HG02678 (cell line): ENCODE measurements around the gene MRPS27.

Experiments
- ATAC-seq: cut with Tn5 transposase; IDR thresholded peaks from one replicate; pipeline ENCODE4 v1.9.1; 2021; ENCODE audit warnings: mild to moderate bottlenecking, moderate library complexity; ENCODE audit not compliant: unreplicated experiment

Gene MRPS27

DNA sequence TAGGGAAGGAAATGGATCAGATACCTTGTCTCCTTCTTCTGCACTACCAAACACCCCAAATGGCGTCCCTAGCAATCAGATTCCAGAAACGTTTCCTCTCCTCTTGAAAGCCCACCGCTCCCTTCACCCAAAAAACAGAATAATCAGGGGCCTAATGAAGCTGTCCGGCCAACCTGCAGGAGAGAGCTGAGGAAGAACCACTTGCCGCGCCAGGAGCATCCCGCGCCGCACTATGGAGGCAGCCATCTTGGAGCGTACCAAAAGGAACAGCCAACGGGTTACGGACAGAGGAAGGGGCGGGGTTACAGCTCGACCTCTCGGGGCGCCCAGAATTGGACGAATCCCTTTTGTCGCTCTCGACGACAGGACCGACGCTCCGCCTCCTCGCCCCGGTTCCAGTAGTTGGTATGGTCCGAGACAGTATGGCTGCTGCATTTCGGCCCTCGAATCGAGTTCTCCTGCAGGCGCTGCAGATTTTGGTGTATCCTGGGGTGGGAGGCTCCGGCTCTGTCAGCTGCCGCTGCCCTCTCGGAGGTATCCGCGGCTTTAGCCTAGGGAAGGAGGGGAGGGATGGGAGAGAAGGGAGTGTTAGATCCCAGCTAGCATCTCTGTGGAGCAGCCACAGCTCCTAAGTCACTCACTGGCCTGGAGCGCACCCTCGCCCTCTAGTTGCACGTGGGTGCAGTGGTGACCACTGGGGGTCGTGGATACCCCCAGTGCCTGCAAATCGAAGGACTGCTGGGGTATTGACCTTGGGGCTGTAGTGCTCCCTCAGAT is at the start of gene MRPS27, which contains the start of gene PTCD2:
Gene MRPS27, minus strand, starts transcription at position 265 of the 777 bp plus-strand sequence. Its CDS starts 19 bp downstream, at position 246.
Gene PTCD2, plus strand, starts transcription at position 398 of the 777 bp plus-strand sequence. Its CDS starts 10 bp downstream, at position 408.
- peak; percentile 100 for ATAC-seq

DNA sequence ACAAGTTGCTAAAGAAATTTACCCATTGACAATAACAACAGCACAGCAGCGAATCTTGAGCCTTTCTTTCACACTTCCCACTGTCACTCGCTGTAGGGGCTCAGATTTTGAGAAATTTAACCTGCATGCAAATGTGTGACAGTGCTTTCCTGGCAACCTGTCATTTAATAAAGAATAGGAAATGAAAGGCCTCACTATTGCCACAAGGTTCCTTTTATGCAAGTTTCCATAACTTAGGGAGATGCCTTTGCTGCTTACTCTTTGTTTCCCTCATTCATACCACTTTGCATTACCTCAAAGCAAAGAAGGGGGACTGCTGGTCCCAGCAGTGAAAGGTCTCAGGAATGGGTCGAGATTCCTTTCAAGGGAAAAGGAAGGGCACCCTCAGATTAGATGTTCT is 49.7 kb upstream of the MRPS27 start:
- ATAC-seq = no peak

DNA sequence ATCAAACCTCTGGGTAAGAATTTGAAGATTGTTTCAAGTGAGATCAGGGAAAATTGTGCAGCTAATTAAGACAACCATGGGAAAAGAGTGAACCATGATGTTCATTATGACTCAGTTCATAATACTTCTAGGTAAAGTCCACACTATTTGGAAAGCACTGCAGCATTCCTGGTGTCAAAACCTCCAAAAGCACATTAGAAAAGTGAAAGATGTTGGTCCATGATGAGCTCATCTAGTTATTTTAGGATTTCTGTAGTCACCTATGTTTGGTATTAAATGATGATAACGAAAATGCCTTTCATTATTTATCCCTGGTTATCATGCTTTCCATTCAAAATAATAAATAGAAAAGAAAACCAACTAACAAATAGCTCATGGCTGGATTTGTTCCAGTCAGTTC is 49.3 kb upstream of the MRPS27 start:
- no peak for ATAC-seq

DNA sequence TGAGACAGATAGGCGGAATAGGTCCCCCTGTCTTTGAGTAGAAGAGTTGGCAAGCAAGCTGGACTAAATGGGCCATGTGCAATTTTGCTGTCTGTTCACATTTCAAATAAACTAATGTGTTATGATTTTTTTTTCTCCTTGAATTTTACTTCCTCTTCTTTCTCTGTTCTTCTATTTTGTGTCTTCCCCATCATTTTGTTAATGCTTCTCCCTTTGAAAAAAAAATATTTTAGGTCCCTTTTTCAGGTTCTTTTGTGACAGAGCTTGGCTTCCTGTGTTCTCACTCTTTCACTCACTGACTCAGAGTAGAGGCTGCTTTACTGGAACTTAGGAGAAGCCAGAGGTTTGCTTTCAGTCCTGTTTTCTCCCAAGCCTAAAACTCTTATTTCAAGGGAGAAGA is 48.2 kb upstream of the MRPS27 start:
- no peak for ATAC-seq

DNA sequence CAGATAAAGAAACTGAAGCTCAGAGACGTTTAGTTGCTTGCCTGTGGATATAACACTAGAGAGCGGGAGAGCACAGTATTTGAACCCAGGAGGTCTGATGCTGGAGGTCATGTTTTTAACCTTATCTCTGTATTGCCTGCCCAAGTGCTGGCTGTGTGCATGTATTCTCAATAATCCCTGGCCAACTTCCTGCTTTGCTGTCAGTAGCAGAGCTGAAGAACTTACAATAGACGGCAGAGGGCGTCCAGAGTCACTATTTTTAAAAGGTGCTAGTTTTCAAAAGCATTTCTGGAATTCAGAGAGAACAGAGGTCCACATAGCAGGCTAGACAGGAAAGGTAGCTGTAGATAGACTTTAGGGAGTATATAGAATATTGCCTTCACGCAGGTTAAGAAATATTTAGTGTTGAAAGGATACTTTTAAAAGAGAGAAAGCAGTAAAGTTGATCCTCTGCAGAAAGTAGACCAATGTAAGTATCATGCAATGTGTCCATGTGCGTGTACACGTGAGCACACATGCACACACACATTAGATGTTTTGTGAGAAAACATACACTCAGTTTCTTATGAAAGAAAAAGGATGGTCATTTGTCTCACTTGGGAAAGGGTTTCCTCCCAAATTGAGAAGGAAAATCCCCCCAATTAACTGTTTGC is 46.4 kb upstream of the MRPS27 start:
- ATAC-seq = peak; percentile 83

DNA sequence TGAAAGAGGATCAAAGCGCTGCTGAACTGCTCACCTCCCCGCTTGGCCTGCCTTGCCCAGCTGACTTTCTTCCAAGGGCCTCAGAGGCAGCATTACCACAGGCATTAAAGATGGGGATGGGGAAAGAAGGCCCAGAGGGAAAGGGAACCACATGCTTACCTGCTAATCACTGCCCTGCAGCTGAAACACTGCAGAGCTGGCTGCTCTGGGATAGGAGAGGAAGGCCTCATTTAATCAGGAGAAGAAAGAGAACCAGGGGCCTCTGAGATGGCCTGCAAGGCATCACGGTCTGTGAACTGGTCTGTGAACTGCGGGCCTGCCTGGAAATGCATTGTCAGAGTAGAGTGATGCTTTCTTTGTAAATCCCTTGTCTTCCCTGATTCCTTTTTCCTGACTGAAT is 44.9 kb upstream of the MRPS27 start:
- ATAC-seq = no peak

DNA sequence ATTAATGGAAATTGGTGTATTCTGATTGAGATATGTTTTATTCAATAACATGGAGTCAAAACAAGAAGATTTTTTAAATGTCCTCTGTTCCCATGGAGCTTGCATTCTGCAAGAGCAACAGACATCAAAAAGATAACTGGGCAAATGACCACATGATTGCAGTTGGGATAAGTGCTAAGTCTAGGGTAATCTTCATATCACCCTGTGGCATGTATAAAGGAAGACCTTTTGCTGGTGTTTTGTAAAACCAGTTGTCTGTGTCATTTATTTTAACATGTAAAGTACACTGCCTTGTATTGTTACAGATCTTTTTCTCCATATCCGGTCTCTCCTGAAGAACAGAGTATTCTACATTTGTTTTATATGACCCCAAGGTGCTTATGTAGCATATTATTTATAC is 44.1 kb upstream of the MRPS27 start:
- no peak for ATAC-seq

DNA sequence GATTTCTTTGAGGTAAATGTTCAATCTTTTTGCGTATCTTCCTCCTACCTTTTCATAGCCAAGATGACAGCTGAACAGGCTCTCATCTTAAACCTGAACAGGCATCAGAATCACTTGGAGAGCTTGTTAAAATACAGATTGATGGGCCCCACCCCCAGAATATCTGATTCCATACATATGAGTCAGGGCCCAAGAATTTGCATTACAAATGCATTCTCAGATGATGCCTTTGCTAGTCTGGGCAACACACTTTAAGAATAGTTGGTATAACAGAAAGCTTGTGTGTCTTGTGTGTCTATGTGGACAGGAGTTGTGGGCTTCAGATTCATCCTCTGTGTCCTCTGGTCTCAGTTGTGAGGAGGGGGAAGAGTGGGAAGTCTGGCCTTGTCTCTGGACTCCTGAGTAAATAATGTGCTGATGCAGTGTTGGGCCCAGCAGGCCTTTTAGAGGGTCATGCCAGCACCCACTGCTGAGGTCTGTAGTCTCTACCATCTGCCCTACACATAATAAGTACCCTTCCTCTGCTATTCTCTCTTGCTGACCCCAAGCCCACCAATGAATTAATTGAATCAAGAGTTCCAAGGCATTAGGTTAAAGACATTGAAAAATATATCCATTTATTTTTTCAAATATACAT is 43.2 kb upstream of the MRPS27 start:
- ATAC-seq = no peak

DNA sequence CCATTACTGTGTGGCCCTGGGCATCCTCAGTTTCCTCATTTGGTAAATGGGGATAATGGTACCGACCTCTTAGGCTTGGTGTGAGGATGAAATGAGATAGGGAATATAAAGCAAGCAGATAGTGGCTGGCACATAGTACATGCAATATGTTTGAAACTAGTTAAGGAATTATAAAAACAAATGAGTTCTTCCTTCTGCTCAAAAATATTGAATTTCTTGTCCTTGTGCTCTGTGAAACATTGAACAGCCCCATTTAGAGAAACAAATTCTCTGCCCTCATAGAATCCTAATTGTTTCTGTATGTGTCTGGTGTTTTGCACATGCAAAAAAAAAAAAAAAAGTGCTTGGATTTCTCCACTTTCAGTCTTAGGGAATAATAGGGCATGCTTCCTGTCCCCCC is 39.8 kb upstream of the MRPS27 start:
- no peak for ATAC-seq

DNA sequence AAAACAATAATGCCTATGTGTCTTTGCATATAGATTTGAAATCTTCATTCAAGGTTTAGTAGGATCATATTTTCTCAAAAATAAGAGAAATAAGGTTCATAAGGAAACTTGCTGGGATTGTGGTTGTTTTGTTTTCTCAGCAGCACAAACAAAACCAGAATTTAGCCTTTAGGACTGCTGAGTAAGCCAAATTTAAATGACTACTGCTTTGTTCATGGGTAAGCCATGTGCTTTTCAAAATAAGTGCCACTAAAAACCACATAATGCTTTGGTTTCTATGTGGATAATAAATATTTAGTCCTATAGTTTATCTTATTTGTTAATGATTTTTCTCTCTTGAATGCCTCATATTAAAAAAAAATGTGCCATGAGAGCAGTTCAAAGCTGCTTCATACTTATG is 38.9 kb upstream of the MRPS27 start:
- ATAC-seq = no peak

DNA sequence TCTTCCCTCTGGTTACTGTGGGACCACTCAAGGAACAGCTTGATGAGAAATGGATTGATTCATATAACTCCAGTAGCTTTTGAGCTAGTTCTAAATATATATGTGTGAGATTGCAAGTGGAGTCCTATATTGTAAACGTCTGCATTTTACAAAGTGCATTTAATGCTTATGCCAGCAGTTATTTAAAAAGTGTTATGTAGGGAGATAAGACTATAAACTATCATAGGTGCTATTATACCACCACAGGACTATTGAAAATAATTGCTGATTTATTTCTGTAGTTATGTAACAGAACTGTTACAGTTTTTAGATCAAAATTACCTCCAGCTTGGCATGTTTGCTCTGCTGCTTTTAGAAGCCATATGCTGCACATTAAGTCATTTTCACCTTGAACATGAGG is 36.3 kb upstream of the MRPS27 start:
- no peak for ATAC-seq

DNA sequence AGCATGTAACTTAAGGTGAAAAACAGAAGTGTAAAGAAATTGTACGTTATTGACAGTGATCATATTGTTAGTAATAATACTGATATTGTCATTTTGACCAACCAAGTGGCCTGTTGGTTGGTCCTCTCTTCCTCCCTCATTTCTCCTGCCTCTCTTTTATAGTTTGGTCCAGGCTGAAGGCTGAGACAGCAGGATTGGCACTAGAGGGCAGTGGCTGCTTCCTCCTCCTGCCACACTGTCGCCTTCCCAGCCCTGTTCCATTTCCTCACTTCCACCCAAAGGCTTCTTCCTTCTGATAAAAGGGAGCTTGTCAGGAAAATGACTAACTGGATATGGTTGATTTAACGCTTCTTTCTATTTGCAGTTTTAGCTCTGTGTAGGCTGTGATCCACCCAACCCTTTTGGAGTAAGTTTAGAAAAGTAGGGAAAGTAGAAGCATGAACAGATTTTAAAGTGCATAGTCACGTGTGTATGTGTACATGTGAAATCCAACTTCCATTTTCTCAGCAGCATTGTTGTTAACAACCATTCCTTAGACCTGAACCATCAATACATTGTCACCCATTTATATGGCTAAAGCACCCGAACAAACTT is 35.8 kb upstream of the MRPS27 start:
- ATAC-seq = no peak

DNA sequence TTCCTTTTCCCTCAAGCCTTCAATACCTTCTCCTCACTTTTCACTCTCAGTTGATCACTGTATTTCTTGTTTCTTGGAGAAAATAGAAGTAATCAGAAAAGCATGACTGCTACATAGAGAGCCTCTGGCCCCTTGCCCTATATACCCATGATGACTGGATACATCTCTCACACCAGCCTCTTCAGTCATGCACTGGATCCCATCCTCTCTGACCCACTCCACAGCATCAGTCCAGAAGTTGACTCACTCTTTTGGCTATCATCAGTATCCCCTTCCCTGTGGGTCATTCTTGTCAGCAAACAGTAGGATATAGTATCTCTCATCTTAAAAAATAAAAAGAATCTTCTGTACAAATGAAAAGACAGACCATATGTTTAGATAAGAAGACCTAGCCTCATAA is 33.0 kb upstream of the MRPS27 start:
- no peak for ATAC-seq

DNA sequence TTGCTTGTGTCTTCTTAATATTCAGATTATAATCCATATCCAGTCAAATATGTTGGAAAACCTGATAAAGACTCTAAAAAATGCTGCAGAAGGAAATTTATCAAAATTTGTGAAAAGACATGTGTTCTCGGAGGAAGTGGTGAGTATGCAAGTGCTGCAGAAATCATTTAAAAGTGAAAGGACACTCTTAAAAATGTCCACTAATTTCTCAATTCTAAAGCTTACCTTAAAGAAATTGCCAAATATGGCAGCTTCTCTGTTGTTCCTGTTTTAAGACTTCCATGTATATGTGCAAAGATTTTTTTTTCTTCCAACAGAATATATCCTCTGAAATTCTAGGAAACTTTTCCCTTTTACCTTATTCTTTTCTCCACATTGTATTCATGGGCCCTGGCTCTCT is 32.6 kb upstream of the MRPS27 start:
- no peak for ATAC-seq

DNA sequence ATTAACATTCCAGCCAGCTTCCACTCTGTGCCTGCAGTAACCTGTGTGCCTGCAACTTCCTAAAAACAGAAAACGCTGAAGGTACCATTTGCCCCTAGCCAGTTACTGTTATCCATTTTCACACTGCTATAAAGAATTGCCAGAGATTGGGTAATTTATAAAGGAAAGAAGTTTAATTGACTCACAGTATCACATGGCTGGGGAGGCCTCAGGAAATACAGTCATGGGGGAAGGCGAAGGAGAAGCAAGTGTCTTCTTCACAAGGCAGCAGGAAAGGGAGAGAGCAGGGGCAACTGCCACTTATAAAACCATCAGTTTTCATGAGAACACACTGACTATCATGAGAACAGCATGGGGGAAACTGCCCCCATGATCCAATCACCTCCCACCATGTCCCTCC is 31.3 kb upstream of the MRPS27 start:
- no peak for ATAC-seq

DNA sequence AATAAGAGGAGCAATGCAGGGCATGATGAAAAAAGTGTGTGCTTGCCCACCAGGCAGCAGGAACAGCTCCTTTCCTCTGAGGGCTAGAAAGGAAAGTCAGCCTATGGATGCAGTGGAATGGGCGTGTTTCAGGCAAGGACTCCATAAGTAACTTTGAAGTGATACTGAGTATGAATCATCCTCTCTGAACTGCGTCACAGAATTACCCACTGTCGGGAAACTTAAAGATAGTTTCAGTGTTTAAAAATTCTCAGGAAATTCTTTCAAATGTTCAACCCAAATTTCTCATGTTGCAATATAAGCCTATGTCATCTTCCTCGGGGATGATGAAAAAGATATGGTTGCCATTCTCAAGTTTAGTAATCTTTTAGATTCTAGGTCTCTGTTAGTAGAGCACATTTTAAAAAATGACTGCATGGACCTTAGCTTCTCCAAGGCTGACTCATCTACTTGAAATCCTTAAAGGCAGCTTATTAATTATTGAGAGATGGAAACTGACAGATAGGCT is 27.8 kb upstream of the MRPS27 start:
- no peak for ATAC-seq

DNA sequence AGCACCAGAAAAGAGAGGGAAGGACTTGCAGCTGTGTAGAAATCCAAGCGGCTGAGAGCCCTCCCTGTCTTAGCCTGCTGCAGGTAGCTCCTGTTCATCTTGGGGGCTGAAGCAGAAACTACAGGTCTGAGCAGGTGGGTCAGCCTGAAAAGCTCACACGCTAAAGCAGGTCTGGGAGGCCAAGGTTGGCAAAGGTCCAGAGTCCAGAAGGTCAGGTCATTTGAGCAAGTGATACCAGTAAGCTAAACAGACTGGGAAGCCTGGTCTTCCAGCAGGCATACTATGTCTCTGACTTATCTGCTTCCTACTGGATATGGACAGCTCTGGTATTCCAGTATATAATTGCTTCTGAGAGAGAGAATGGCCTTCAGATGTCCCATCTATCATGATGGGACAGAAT is 26.4 kb upstream of the MRPS27 start:
- no peak for ATAC-seq

DNA sequence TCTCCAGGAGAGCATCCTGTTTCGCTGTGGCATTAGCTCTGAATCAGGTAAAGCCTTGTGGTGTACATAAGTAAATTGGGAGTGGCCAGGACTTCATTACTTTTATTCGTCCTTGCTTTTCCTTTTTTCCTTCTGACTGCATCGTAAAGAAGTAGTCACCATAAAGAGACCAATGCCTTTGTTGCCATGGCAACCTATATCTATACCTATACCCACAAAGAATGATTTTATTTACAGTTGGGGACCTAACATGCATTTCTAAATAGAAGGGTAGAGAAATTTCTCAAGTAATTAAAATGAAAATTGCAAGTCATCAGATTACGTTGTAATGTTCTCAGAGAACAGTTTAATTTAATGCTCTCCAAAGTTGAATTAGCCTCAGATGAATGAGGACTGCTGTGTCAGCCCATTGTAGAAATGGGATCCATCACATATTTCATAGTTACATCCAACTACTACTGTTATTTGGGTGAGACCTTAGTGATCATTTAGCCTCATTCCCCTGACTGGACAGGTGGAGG is 18.7 kb upstream of the MRPS27 start:
- ATAC-seq = no peak

DNA sequence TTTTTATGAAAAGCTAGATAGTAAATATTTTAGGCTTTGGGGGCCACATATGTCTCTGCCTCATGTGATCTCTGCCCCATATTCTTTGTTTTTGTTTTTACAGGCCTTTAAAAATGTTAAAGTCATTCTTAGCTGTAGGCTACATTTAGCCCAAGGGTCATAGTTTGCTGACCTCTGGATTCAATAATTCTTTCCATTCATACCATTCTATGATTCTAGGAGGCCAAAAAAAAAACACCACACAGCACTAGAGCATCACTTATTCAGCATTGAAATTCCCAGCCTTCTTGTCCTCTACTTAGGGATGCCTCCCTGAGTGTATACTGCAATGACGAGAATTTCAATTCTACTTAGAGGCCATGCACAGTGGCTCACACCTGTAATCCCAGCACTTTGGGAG is 17.1 kb upstream of the MRPS27 start:
- no peak for ATAC-seq

DNA sequence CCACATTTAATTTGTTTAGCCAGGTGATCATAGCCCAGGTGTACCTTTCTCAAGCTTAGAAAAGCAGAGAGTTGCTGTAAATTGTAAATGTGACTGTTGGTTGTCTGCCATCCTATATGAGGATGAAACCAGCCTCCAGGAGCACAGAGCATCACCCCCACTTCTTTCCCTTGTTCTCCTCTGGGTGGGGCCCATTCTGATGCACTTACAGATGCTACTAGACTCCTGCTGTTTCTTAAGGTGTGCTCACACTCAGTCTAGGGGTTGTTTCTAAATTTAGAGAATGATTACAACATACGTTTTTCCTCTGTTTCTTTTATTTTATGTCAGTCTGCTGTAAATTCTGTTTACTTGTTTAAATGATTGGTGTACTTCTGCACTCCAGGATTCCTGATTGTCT is 10.7 kb upstream of the MRPS27 start:
- no peak for ATAC-seq

DNA sequence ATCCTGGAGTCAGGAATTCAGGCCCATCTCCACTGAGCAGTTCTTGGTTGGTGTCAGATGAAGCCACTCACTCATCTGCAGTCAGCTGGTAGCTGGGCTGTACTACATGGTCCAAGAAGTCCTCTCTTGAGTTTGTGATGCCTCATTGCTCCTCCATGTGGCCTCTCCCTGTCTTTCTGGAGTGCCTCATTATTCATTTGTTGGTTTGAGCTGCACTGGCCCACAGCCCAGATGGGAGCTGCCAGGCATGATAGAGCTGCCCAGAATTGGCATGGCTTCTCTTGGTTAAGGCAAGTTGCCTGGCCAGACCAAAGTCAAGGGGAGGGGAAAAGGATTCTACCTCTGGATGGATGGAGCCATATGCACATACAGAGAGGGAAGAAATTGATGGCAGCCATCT is 8.1 kb upstream of the MRPS27 start:
- no peak for ATAC-seq
